GM23248 (cell line): ENCODE results near the gene ZBTB34.

Experiments
- EZH2 ChIP-seq: fragments of 200-600 bp; sonication (generic); IDR thresholded peaks from 2 replicates; pipeline ENCODE4 v1.6.1; 2018; ENCODE audit warnings: antibody characterized with exemption, mild to moderate bottlenecking; ENCODE audit not compliant: insufficient read depth, poor library complexity, severe bottlenecking
- EZH2phosphoT487 ChIP-seq: fragments of 200-600 bp; sonication (generic); IDR thresholded peaks from 2 replicates; pipeline ENCODE4 v1.6.1; 2018; ENCODE audit warnings: antibody characterized with exemption, moderate library complexity, mild to moderate bottlenecking, low read depth; ENCODE audit not compliant: insufficient read depth

DNA sequence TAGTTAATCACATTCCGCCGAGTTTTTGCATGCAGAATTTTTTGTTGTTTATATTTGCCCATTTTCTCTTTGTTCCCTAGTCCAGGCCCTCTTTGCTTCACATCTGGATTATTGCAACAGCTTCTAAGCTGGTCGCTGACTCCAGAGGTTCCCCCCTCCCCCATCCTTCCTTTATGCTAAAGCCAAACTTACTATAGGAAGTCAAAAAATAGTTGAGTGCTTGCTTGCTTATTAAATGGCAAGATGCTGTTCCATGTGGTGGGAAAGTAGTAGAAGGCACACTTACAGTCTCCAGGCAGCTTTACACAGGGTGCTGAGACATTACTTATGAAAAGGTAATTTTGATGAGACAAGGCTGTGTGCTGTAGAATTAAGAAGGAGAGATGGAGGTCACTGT, 1.3 kb downstream of the ZBTB34 start:
- TF ChIP-seq EZH2phosphoT487 (no peak), EZH2 (no peak)
